ENCODE data around the gene TRIM29.

TRIM29 gene

DNA sequence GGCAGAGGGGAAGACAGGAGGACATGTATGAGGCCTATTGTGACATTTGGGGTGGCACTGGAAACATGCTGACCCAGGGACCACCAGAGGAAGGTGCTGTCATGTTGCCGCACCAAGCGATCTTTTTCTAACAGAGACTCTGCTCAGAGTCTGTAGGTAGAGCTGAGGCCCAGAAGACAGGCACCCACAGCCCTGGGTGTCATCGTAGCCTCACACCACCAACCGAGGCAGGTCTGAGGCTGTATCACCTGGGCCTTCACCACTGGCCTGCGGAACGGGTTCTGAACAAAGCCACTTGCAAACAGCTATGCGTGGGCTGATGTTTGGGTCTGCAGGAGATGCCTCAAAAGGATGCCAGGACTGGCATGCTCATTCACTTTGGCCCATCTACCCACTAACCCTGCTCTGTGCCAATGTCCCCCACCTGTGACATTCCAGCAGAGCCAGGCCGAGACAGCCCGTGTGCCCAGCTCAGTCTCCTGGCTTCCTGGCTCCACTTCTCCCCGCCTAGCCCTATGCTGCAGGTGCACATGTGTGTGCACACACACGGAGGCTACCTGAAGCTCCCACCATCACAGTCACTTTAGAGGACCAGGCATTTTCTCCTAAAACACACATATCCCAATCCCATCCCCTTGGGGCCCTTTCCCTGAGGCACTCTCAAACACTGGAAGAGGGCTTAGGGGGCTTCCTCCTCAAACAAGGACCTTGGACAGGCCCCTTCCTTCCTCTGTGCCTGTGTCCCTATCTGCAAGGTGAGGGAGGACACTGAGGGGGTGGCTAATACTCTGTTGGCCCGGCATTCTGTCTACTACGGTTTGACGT is 3.6 kb downstream of the TRIM29 start:
- no peak overlapping the region for H3K27ac ChIP-seq
- TF ChIP-seq, protein P1, sequence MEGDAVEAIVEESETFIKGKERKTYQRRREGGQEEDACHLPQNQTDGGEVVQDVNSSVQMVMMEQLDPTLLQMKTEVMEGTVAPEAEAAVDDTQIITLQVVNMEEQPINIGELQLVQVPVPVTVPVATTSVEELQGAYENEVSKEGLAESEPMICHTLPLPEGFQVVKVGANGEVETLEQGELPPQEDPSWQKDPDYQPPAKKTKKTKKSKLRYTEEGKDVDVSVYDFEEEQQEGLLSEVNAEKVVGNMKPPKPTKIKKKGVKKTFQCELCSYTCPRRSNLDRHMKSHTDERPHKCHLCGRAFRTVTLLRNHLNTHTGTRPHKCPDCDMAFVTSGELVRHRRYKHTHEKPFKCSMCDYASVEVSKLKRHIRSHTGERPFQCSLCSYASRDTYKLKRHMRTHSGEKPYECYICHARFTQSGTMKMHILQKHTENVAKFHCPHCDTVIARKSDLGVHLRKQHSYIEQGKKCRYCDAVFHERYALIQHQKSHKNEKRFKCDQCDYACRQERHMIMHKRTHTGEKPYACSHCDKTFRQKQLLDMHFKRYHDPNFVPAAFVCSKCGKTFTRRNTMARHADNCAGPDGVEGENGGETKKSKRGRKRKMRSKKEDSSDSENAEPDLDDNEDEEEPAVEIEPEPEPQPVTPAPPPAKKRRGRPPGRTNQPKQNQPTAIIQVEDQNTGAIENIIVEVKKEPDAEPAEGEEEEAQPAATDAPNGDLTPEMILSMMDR (conservative IDR thresholded peaks at IDR 0.05), result no peak

DNA sequence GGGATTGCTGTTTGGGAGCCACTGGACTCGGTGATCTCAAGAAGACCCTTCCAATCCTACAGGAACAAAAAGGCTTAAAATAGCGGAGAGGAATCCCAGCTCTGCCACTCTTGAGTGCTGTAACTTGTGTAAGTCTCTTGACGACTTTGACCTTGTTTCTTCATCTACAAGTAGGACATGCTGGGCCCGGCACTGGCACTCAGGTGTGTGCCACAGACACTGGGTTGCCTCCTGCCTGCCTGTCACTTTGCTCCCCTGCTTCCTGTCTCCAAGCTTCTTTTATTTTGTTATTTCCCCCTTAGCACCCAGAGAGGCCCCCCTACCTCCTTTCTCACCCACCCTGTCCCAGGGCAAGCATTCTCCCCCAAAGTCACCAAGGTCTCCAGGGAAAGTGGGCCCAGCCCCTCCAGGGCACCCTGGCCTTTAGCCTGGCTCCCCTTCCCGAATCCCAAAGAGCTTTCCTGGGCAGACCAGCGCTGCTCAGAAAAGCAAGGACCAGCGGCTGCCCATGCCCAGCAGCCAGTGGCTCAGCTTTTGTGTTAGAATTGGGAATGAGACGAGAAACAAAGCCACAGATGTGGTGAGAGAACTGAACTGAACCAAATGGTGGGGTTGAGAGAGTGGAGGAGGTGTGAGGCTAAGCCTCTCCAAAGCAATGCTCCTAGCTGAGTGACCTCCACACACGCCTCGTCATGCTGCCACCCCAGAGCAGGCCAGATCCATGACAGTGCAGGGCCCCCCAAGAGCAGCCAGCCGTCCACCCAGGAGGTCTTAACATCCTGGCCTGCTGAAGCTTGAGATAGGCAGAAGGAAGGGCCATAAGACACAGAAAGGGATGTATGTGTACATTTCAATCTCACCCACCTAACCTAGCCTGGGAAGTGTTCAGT is 4.5 kb downstream of the TRIM29 start:
- TF ChIP-seq, protein P1 (conservative IDR thresholded peaks at IDR 0.05), result no peak
- peak overlapping the region; percentile 36; the same call in 1 of the 2 replicates for H3K27ac ChIP-seq

DNA sequence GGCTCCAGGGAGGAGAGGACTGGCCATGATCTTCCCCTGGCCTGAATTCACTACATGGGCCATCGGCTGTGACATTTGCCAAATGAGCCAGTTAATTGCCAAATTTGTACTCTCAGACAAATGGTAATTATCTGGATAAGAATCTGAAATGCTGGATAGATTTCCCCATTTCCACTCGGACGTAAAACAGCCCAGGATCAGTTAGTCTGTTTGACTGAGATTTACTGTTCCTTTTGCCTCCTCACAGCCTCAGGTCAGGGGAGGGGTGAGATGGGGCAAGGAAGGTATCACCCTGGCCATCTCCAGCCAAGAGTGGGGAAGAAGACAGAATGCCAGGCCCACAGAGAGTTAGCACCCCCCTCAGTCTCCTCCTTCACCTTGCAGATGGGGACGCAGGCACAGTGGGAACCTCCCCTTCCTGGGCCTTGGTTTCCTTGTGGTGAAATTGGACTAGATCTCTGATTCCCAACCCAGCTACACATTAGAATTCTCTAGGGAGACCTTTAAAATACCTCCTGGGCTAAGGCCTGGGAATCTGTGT is 5.2 kb downstream of the TRIM29 start:
- TF ChIP-seq, protein P1 (conservative IDR thresholded peaks at IDR 0.05), result no peak
- H3K27ac ChIP-seq, result peak overlapping the region; percentile 36; the same call in 1 of the 2 replicates

DNA sequence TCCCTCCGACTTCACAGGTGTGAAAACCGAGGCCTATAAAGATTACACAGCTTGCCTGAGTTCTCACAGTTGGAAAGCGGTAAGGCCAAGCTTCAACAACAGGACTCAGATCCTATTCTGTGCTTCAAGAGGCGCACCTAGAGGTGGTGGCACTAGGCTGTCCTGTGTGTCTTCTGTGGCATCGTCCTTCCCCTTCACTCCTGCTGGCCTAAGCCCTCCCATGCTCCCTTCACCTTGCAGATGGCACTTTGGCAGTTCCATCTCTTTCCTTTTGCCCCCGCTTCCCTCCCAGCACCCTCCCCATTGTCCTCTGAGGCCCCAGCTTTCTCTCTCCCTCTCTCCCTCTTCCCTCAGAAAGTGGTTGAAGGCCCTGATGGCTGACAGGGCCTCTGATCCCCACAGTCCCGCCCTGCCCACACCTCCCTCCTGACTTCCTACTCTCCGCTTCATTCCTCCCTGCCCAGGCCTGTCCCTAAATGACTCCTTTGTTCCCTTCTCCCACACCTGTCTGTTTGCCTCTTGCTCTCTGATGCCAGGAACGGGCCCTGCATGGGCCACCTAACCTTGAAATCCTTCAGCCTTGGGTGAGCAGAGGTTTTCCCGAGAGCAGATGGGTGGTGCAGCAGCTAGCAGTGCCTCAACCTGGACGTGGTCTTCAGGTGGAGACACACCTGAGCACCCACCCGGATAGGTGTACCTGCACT is 5.8 kb downstream of the TRIM29 start:
- peak overlapping the region; percentile 36; the same call in 1 of the 2 replicates for H3K27ac ChIP-seq
- TF ChIP-seq, protein P1 (conservative IDR thresholded peaks at IDR 0.05), result no peak

- TF ChIP-seq, protein P1 (conservative IDR thresholded peaks at IDR 0.05), result no peak
- no peak overlapping the region for H3K27ac ChIP-seq
Measured at GRCh38 chr11:120130991-120131760, 6.7 kb downstream of the TRIM29 start.

GRCh38 chr11:120130176-120130980 is 7.5 kb downstream of the TRIM29 start:
- TF ChIP-seq, protein P1 (conservative IDR thresholded peaks at IDR 0.05), result no peak
- no peak overlapping the region; the same call in 1 of the 2 replicates for H3K27ac ChIP-seq

Measured in VCaP (cell line).